ENCODE measurements around the gene ZBTB20.

ZBTB20 gene

DNA sequence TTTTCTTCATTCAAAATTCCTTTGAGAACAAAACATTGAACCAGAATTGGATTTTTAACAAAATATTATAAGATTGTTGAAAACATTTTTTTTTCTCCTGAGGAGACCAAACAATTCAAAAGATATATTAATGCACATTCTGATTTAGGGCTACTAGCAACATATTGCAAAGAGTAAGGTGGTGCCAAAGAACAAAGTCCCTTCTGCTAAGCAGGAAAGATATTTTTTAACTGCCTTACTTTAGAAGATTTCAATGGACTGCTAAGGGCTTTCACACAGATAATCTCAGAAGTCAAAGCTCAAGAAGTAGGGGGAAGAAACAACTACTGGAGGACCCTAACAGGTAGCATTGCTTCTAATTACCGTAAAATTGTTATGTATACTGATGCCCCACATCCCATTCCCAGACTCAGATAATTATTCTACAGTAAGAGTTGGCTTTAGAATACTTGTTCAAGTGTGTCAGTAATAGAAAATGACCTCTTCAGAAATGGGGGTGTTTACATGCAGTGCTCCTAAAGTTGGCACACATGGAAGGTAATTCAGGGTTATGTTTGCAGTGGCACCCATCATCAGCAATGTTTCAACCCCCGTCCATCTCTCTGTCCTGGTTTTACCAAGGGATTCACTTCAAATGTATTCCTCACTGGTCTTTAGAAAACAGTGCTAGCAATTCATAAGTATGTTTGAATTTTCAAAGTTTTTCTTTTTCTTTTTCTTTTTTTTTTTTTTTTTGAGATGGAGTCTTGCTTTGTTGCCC lies 354.7 kb downstream of the ZBTB20 start:
- no peak for DNase-seq (ENCODE audit: low read depth in 1 of 2, low spot score in 1 of 2)
- TF ChIP-seq GABPA (IDR thresholded peaks at IDR 0.05; ENCODE audit: low read depth) (no peak), POLR2AphosphoS5 (IDR thresholded peaks at IDR 0.05; ENCODE audit: low read depth) (no peak), SPI1 (IDR thresholded peaks at IDR 0.05; ENCODE audit: borderline replicate concordance, low read depth) (no peak)
- TF ChIP-seq, protein P1, sequence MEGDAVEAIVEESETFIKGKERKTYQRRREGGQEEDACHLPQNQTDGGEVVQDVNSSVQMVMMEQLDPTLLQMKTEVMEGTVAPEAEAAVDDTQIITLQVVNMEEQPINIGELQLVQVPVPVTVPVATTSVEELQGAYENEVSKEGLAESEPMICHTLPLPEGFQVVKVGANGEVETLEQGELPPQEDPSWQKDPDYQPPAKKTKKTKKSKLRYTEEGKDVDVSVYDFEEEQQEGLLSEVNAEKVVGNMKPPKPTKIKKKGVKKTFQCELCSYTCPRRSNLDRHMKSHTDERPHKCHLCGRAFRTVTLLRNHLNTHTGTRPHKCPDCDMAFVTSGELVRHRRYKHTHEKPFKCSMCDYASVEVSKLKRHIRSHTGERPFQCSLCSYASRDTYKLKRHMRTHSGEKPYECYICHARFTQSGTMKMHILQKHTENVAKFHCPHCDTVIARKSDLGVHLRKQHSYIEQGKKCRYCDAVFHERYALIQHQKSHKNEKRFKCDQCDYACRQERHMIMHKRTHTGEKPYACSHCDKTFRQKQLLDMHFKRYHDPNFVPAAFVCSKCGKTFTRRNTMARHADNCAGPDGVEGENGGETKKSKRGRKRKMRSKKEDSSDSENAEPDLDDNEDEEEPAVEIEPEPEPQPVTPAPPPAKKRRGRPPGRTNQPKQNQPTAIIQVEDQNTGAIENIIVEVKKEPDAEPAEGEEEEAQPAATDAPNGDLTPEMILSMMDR (IDR thresholded peaks at IDR 0.05; ENCODE audit: insufficient read depth, low read length), result no peak
- TF ChIP-seq, protein P2, sequence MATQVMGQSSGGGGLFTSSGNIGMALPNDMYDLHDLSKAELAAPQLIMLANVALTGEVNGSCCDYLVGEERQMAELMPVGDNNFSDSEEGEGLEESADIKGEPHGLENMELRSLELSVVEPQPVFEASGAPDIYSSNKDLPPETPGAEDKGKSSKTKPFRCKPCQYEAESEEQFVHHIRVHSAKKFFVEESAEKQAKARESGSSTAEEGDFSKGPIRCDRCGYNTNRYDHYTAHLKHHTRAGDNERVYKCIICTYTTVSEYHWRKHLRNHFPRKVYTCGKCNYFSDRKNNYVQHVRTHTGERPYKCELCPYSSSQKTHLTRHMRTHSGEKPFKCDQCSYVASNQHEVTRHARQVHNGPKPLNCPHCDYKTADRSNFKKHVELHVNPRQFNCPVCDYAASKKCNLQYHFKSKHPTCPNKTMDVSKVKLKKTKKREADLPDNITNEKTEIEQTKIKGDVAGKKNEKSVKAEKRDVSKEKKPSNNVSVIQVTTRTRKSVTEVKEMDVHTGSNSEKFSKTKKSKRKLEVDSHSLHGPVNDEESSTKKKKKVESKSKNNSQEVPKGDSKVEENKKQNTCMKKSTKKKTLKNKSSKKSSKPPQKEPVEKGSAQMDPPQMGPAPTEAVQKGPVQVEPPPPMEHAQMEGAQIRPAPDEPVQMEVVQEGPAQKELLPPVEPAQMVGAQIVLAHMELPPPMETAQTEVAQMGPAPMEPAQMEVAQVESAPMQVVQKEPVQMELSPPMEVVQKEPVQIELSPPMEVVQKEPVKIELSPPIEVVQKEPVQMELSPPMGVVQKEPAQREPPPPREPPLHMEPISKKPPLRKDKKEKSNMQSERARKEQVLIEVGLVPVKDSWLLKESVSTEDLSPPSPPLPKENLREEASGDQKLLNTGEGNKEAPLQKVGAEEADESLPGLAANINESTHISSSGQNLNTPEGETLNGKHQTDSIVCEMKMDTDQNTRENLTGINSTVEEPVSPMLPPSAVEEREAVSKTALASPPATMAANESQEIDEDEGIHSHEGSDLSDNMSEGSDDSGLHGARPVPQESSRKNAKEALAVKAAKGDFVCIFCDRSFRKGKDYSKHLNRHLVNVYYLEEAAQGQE (IDR thresholded peaks at IDR 0.05; ENCODE audit: insufficient replicate concordance, low read depth), result no peak
- H3K27ac ChIP-seq (replicated peaks), result no peak overlapping the region
- H3K27me3 ChIP-seq (ENCODE audit: insufficient read depth, poor library complexity, severe bottlenecking), result no peaks in the 10 kb centered on the region
- H3K4me3 ChIP-seq (replicated peaks; ENCODE audit: insufficient read depth, low read length), result no peak overlapping the region

DNA sequence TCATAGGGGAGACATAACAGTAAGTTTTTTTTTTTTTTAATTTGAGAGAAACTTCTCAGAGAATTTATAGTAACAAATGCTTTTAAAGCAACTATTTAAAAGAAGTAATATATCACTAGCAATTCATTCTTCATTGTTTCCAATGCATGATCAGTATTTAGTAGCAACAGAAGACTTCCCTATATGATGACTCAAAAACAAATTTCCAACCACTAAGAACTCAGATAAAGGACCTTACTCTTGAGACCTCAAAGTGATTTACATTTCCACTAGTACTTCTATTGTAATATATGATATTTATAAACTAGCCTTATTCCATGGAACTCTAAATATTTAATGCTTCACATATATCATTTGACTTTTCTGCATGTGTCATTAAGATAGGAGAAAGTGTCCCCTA lies 356.3 kb downstream of the ZBTB20 start:
- Histone ChIP-seq H3K27ac (replicated peaks) (no peak overlapping the region), H3K4me3 (replicated peaks; ENCODE audit: insufficient read depth, low read length) (no peak overlapping the region), H3K27me3 (ENCODE audit: insufficient read depth, poor library complexity, severe bottlenecking) (no peaks in the 10 kb centered on the region)
- DNase-seq (ENCODE audit: low read depth in 1 of 2, low spot score in 1 of 2), result no peak
- TF ChIP-seq, protein P1 (IDR thresholded peaks at IDR 0.05; ENCODE audit: insufficient read depth, low read length), result no peak
- TF ChIP-seq SPI1 (IDR thresholded peaks at IDR 0.05; ENCODE audit: borderline replicate concordance, low read depth) (no peak), GABPA (IDR thresholded peaks at IDR 0.05; ENCODE audit: low read depth) (no peak), POLR2AphosphoS5 (IDR thresholded peaks at IDR 0.05; ENCODE audit: low read depth) (no peak)
- TF ChIP-seq, protein P2 (IDR thresholded peaks at IDR 0.05; ENCODE audit: insufficient replicate concordance, low read depth), result no peak

DNA sequence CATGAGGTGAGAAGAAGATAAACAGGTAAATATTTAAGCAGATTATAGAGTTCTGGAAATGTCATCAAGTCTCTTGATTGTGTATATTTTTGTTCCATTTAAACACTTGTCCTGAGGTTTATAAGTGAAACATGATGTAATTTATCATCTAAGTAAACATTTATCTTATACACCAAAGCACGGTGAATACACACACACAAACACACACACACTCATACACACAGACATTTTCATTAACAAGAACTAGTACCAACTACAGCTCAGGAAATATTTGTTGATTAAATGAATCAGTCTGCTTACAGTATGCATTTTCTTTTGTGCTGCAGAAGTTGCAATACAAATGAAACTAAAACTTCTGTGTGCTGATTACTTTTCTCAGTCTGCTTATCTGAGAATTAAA lies 357.3 kb downstream of the ZBTB20 start:
- no peak for DNase-seq (ENCODE audit: low read depth in 1 of 2, low spot score in 1 of 2)
- Histone ChIP-seq H3K4me3 (replicated peaks; ENCODE audit: insufficient read depth, low read length) (no peak overlapping the region), H3K27ac (replicated peaks) (no peak overlapping the region), H3K27me3 (ENCODE audit: insufficient read depth, poor library complexity, severe bottlenecking) (no peaks in the 10 kb centered on the region)
- TF ChIP-seq GABPA (IDR thresholded peaks at IDR 0.05; ENCODE audit: low read depth), result no peak
- TF ChIP-seq, protein P2 (IDR thresholded peaks at IDR 0.05; ENCODE audit: insufficient replicate concordance, low read depth), result no peak
- TF ChIP-seq, protein P1 (IDR thresholded peaks at IDR 0.05; ENCODE audit: insufficient read depth, low read length), result no peak
- TF ChIP-seq POLR2AphosphoS5 (IDR thresholded peaks at IDR 0.05; ENCODE audit: low read depth), result no peak
- no peak for TF ChIP-seq SPI1 (IDR thresholded peaks at IDR 0.05; ENCODE audit: borderline replicate concordance, low read depth)
